Measurements from ENCODE around the gene C5orf63.

GRCh38 chr5:127070243-127070642 is 3.1 kb downstream of the C5orf63 start:
- TF ChIP-seq POLR2A (IDR thresholded peaks at IDR 0.05) (no peak), CTCF (IDR thresholded peaks at IDR 0.05) (no peak)

Measured in right lobe of liver (tissue), 4 donors.